ENCODE results near the gene ARRDC5. TPM values are rescaled to one million over a fixed set of nuclear protein-coding genes. Genes with fewer than 3 reads are reported as not detected.
"Not testable (repeated sequence)": the region's sequence is repeated elsewhere in the genome, so short reads cannot be mapped to it uniquely, and the experiment has no call there.

The ARRDC5 gene
- total and polyA plus RNA-seq, 4 experiments from 2014 or later = 0.52 to 13.2 (median 5.2) TPM

DNA sequence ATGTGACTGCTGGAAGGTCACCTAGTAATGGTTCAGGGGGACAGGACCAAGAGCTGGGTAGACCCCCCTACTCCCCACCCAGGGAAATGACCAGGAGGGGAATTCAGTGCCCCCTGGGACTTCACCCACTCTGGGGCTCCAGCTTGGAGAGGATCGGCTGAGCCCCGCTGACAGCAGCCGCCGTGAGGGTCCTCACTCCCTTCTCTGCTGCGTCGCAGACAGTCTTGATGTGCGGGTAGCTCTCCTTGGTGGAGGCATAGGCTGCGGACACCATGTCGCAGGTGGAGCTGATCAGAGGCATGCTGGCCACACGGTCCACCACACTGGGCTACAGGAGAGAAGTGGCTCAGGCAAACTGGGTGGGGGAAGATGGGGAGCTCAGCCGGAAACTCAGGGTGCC lies 43.0 kb downstream of the ARRDC5 start:
- no peak for DNase-seq
- Histone ChIP-seq H3K36me3 (ENCODE audit: insufficient read depth, low read length) (peaks cover 10% of the 10 kb centered on the region), H3K27ac (ENCODE audit: low read depth, low read length) (no peak overlapping the region), H3K4me3 (ENCODE audit: low read length in 2 of 2) (no peak overlapping the region), H3K9me3 (ENCODE audit: control insufficient read depth in 1 of 2, low read length in 2 of 2) (no peaks in the 10 kb centered on the region), H3K4me1 (ENCODE audit: insufficient read depth, low read length) (no peaks in the 10 kb centered on the region), H3K27me3 (ENCODE audit: insufficient read depth, low read length) (no peaks in the 10 kb centered on the region)
- ChIA-PET POLR2A (ENCODE audit: partially characterized antibody) (interaction anchor here (1.5 kb wide), 1 partner anchor 52 kb away, joined by 5 read pairs; no protein-coding TSS in a partner anchor), CTCF (ENCODE audit: partially characterized antibody) (interaction anchor here (1.1 to 2.0 kb wide), 4 partner anchors 11 to 50 kb away, joined by 3 to 10 read pairs (median 4); no protein-coding TSS in a partner anchor)
- peaks cover 0 to 4% (median under 1%) of the 10 kb centered on the region in 4 donors for H3K4me1 Mint-ChIP-seq
- peaks cover 4 to 16% of the 10 kb centered on the region in 2 donors for H3K36me3 Mint-ChIP-seq
- peaks cover 0 to 5% (median 0%) of the 10 kb centered on the region in 8 donors for H3K9me3 Mint-ChIP-seq
- intact Hi-C loops (cut with micrococcal nuclease) = no loop called here
- no peak overlapping the region for H3K27ac Mint-ChIP-seq
- no peaks in the 10 kb centered on the region for H3K27me3 Mint-ChIP-seq
- no peak overlapping the region for H3K4me3 Mint-ChIP-seq

DNA sequence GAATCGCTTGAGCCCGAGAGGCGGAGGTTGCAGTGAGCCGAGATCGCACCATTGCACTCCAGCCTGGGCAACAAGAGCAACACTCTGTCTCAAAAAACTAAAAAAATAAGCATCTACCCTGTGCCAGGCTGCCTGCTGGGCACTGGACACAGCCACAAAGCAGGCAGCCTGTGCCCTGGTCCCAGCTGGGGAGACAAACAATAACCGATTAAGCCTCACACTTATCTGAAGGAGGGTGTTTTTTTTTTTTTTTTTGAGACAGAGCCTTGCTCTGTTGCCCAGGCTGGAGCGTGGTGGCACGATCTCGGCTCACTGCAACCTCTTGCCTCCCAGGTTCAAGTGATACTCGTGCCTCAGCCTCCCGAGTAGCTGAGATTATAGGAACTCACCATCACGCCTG lies 46.2 kb downstream of the ARRDC5 start:
- H3K4me1 ChIP-seq (ENCODE audit: insufficient read depth, low read length); H3K9me3 Mint-ChIP-seq; H3K27me3 ChIP-seq (ENCODE audit: insufficient read depth, low read length); DNase-seq; H3K4me3 ChIP-seq (ENCODE audit: low read length in 2 of 2); H3K4me1 Mint-ChIP-seq; H3K27me3 Mint-ChIP-seq; H3K4me3 Mint-ChIP-seq; H3K9me3 ChIP-seq (ENCODE audit: control insufficient read depth in 1 of 2, low read length in 2 of 2); intact Hi-C loops (cut with micrococcal nuclease); POLR2A ChIA-PET (ENCODE audit: partially characterized antibody); H3K27ac Mint-ChIP-seq; H3K27ac ChIP-seq (ENCODE audit: low read depth, low read length): not testable (repeated sequence)
- H3K36me3 ChIP-seq (ENCODE audit: insufficient read depth, low read length) = peaks cover 10% of the 10 kb centered on the region
- CTCF ChIA-PET (ENCODE audit: partially characterized antibody) = interaction anchor here (1.6 to 12.8 kb wide), 2 partner anchors 17 to 48 kb away, joined by 3 to 396 read pairs; no protein-coding TSS in a partner anchor
- H3K36me3 Mint-ChIP-seq = peaks cover 4 to 21% of the 10 kb centered on the region in 2 donors

DNA sequence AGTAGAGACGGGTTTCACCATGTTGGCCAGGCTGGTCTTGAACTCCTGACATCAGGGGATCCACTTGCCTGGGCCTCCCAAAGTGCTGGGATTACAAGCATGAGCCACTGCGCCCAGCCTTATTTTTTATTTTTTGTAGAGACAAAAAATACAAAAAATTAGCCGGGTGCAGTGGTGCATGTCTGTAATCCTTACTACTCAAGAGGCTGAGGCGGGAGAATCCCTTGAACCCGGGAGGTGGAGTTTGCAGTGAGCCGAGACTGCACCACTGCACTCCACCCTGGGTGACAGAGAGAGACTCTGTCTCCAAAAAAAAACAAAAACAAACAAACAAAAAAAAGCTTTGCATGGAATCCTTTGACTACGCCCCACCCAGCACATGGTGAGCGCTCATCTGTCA lies 49.2 kb downstream of the ARRDC5 start:
- peaks cover 4 to 20% of the 10 kb centered on the region in 2 donors for H3K36me3 Mint-ChIP-seq
- H3K27ac Mint-ChIP-seq; POLR2A ChIA-PET (ENCODE audit: partially characterized antibody); H3K4me3 Mint-ChIP-seq; H3K4me3 ChIP-seq (ENCODE audit: low read length in 2 of 2); H3K9me3 ChIP-seq (ENCODE audit: control insufficient read depth in 1 of 2, low read length in 2 of 2); H3K4me1 ChIP-seq (ENCODE audit: insufficient read depth, low read length); H3K27me3 ChIP-seq (ENCODE audit: insufficient read depth, low read length); H3K27ac ChIP-seq (ENCODE audit: low read depth, low read length); H3K4me1 Mint-ChIP-seq; DNase-seq; H3K27me3 Mint-ChIP-seq; intact Hi-C loops (cut with micrococcal nuclease); H3K36me3 ChIP-seq (ENCODE audit: insufficient read depth, low read length); H3K9me3 Mint-ChIP-seq: not testable (repeated sequence)
- CTCF ChIA-PET (ENCODE audit: partially characterized antibody) = interaction anchor here (0.7 to 12.8 kb wide), 4 partner anchors 30 to 86 kb away, joined by 3 to 396 read pairs (median 14); no protein-coding TSS in a partner anchor

DNA sequence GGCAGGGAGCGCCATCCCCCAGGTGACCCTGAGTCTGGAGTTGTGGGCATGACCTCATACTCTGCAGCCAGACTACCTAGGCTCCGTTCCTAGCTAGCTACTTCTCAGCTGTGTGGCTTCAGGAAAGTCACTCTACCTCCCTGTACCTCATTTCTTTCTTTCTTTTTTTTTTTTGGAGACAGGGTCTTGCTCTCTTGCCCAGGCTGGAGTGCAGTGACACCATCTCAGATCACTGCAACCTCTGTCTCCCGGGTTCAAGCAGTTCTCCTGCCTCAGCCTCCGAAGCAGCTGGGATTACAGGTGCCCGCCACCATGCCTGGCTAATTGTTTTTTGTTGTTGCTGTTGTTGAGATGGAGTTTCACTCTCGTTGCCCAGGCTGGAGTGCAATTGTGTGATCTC lies 50.2 kb downstream of the ARRDC5 start:
- H3K27ac Mint-ChIP-seq = peak overlapping the region in 1 of 7 donors; percentile 86
- CTCF ChIA-PET (ENCODE audit: partially characterized antibody) = interaction anchor here (0.9 to 12.8 kb wide), 10 partner anchors 10 to 178 kb away, joined by 3 to 396 read pairs (median 4); no protein-coding TSS in a partner anchor
- no peak overlapping the region for H3K4me3 Mint-ChIP-seq
- intact Hi-C loops (cut with micrococcal nuclease) = no loop called here
- peaks cover 0 to 3% (median 0%) of the 10 kb centered on the region in 8 donors for H3K9me3 Mint-ChIP-seq
- POLR2A ChIA-PET (ENCODE audit: partially characterized antibody) = no interaction called here
- no peak overlapping the region for H3K4me3 ChIP-seq (ENCODE audit: low read length in 2 of 2)
- no peaks in the 10 kb centered on the region for H3K4me1 ChIP-seq (ENCODE audit: insufficient read depth, low read length)
- H3K27ac ChIP-seq (ENCODE audit: low read depth, low read length) = no peak overlapping the region
- peaks cover 0 to 4% (median 2%) of the 10 kb centered on the region in 4 donors for H3K4me1 Mint-ChIP-seq
- H3K36me3 Mint-ChIP-seq = peaks cover 4 to 26% of the 10 kb centered on the region in 2 donors
- H3K9me3 ChIP-seq (ENCODE audit: control insufficient read depth in 1 of 2, low read length in 2 of 2) = no peaks in the 10 kb centered on the region
- H3K27me3 ChIP-seq (ENCODE audit: insufficient read depth, low read length) = no peaks in the 10 kb centered on the region
- H3K27me3 Mint-ChIP-seq = no peaks in the 10 kb centered on the region
- peaks cover 3% of the 10 kb centered on the region for H3K36me3 ChIP-seq (ENCODE audit: insufficient read depth, low read length)
- no peak for DNase-seq

DNA sequence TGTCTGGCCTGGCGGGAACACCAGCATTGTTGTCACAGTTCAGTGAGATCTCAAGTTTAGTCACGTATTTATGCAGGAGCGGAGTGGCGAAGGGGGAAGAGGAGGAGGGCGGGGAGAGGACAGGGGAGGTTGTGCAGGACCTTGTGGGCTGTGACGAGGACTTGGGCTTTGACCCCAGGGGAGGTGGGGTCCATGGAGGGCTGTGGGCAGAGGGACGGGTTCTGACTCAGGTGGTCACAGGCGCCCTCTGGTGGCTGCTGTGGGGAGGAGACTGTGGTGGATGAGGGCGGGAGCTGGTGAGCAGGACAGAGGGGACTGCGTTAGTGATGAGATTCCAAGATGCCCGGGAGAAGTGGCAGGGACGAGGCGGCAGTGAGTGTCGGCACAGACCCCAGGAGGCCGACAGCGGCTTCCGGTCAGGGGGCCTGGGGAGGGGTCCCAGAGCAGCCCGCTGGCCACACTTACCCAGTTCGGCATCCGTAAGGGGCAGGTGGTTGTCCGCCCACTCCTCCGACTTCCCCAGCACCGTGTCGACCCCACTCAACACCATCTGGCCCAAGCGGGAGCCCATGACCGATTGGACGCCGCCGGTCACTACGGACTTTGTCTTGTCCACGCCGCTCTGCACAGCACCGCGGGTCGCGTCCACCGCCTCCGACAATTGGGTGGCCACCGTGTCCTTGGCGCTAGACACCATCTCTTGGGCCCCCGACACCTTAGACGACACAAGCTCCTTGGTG lies 51.0 kb downstream of the ARRDC5 start:
- Mint-ChIP-seq H3K36me3 (peaks cover 4 to 25% of the 10 kb centered on the region in 2 donors), H3K9me3 (peaks cover 0 to 3% (median 0%) of the 10 kb centered on the region in 8 donors), H3K4me3 (no peak overlapping the region), H3K27ac (peak overlapping the region in 3 of 7 donors; percentile 30 to 47 (median 41)), H3K4me1 (peaks cover 0 to 4% (median 2%) of the 10 kb centered on the region in 4 donors), H3K27me3 (no peaks in the 10 kb centered on the region)
- H3K9me3 ChIP-seq (ENCODE audit: control insufficient read depth in 1 of 2, low read length in 2 of 2) = no peaks in the 10 kb centered on the region
- peak; percentile 52 to 72 (median 66) for DNase-seq
- CTCF ChIA-PET (ENCODE audit: partially characterized antibody) = interaction anchor here (0.6 to 12.8 kb wide), 18 partner anchors 10 to 179 kb away, joined by 3 to 396 read pairs (median 4); partner anchors contain the start of gene TICAM1
- POLR2A ChIA-PET (ENCODE audit: partially characterized antibody) = interaction anchor here (1.0 to 2.0 kb wide), 3 partner anchors 41 to 60 kb away, joined by 3 to 6 read pairs (median 3); no protein-coding TSS in a partner anchor
- H3K4me1 ChIP-seq (ENCODE audit: insufficient read depth, low read length) = no peaks in the 10 kb centered on the region
- intact Hi-C loops (cut with micrococcal nuclease) = loop anchor here (1.0 kb wide), 1 partner anchor 42 kb away; no protein-coding TSS in a partner anchor
- H3K36me3 ChIP-seq (ENCODE audit: insufficient read depth, low read length) = no peaks in the 10 kb centered on the region
- no peak overlapping the region for H3K27ac ChIP-seq (ENCODE audit: low read depth, low read length)
- H3K4me3 ChIP-seq (ENCODE audit: low read length in 2 of 2) = no peak overlapping the region
- no peaks in the 10 kb centered on the region for H3K27me3 ChIP-seq (ENCODE audit: insufficient read depth, low read length)

DNA sequence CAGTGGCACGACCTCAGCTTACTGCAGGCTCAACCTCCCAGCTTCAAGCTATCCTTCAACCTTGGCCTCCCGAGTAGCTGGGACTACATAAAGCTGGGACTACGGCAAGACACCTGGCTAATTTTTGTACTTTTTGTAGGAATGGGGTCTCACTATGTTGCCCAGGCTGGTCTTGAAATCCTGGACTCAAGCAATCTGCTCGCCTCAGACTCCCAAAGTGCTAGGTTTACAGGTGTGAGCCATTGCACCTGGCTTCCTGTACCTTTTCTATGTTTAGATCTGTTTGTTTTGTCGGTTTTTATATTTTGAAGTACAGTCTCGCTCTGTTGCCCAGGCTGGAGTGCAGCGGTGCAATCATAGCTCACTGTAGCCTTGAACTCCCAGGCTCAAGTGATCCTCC lies 53.7 kb downstream of the ARRDC5 start:
- Histone ChIP-seq H3K36me3 (ENCODE audit: insufficient read depth, low read length) (peaks cover 3% of the 10 kb centered on the region), H3K4me1 (ENCODE audit: insufficient read depth, low read length) (no peaks in the 10 kb centered on the region), H3K9me3 (ENCODE audit: control insufficient read depth in 1 of 2, low read length in 2 of 2) (no peaks in the 10 kb centered on the region), H3K27me3 (ENCODE audit: insufficient read depth, low read length) (no peaks in the 10 kb centered on the region), H3K4me3 (ENCODE audit: low read length in 2 of 2) (no peak overlapping the region), H3K27ac (ENCODE audit: low read depth, low read length) (no peak overlapping the region)
- Mint-ChIP-seq H3K27me3 (no peaks in the 10 kb centered on the region), H3K36me3 (peaks cover 7 to 21% of the 10 kb centered on the region in 2 donors), H3K4me1 (peaks cover 0 to 4% (median 2%) of the 10 kb centered on the region in 4 donors), H3K27ac (peak overlapping the region in 1 of 7 donors; percentile 29), H3K9me3 (no peaks in the 10 kb centered on the region), H3K4me3 (no peak overlapping the region)
- intact Hi-C loops (cut with micrococcal nuclease) = no loop called here
- no peak for DNase-seq
- POLR2A ChIA-PET (ENCODE audit: partially characterized antibody) = no interaction called here
- CTCF ChIA-PET (ENCODE audit: partially characterized antibody) = interaction anchor here (0.6 to 12.8 kb wide), 5 partner anchors 17 to 62 kb away, joined by 3 to 396 read pairs (median 4); no protein-coding TSS in a partner anchor
